Spleen (tissue), 11 donors: ENCODE results near the gene DNAH17. TPM values are rescaled to one million over a fixed set of nuclear protein-coding genes. Genes with fewer than 3 reads are reported as not detected.

Experiments
- DNase-seq: peaks from one replicate; pipeline ENCODE4 v3.0.0-alpha.2; 2020
- H3K27ac ChIP-seq, 8 donors: fragments of 200-600 bp; sonication (generic) in 7 of 8; 1 replicate in 4 of 8; 2 replicates in 4 of 8; pipeline versions ENCODE4 v1.5.0 to v1.8.0; 2016 to 2021; ENCODE audit warnings: inconsistent platforms in 4 of 8, mild to moderate bottlenecking in 4 of 8, moderate library complexity in 1 of 8
- H3K27me3 ChIP-seq, 7 donors: fragments of 200-600 bp; sonication (generic) in 6 of 7; replicated peaks in 1 of 7; 1 replicate in 4 of 7; 2 replicates in 3 of 7; pipeline versions ENCODE4 v1.5.0 to v1.8.0; 2016 to 2021; ENCODE audit warnings: inconsistent platforms in 3 of 7, mild to moderate bottlenecking in 1 of 7
- H3K36me3 ChIP-seq, 6 donors: fragments of 200-600 bp; sonication (generic) in 5 of 6; 1 replicate in 4 of 6; 2 replicates in 2 of 6; pipeline versions ENCODE4 v1.5.0 to v1.8.0; 2016 to 2021; ENCODE audit warnings: inconsistent platforms in 2 of 6
- H3K4me1 ChIP-seq, 6 donors: fragments of 200-600 bp; sonication (generic) in 5 of 6; 1 replicate in 3 of 6; 2 replicates in 3 of 6; pipeline versions ENCODE4 v1.5.0 to v1.8.0; 2016 to 2021; ENCODE audit warnings: inconsistent platforms in 3 of 6
- H3K4me3 ChIP-seq, 8 donors: fragments of 200-600 bp; sonication (generic) in 7 of 8; 1 replicate in 4 of 8; 2 replicates in 4 of 8; pipeline versions ENCODE4 v1.5.0 to v1.8.0; 2016 to 2021; ENCODE audit warnings: inconsistent platforms in 4 of 8, mild to moderate bottlenecking in 4 of 8, moderate library complexity in 2 of 8
- H3K9me3 ChIP-seq, 8 donors: fragments of 200-600 bp; sonication (generic) in 7 of 8; 1 replicate in 4 of 8; 2 replicates in 4 of 8; pipeline versions ENCODE4 v1.5.0 to v1.8.0; 2016 to 2021; ENCODE audit warnings: inconsistent platforms in 4 of 8
- CTCF ChIP-seq, 11 experiments: fragments of 200-600 bp in 7 of 11; fragments of 450-650 bp in 4 of 11; sonication (generic) in 4 of 11; IDR thresholded peaks in 8 of 11; conservative IDR thresholded peaks in 3 of 11; 1 replicate in 7 of 11; 2 replicates in 4 of 11; pipeline versions ENCODE4 v1.4.0 to v1.8.0; 2016 to 2021; ENCODE audit warnings: antibody characterized with exemption in 11 of 11, inconsistent platforms in 4 of 11, mild to moderate bottlenecking in 1 of 11
- POLR2A ChIP-seq, 3 donors: fragments of 450-650 bp; IDR thresholded peaks; one replicate each; pipeline ENCODE4 v1.5.1; 2017; ENCODE audit warnings: antibody characterized with exemption in 3 of 3, mild to moderate bottlenecking in 1 of 3
- POLR2AphosphoS5 ChIP-seq, 3 donors: sonication (generic); formaldehyde crosslinking; IDR thresholded peaks; one replicate each; pipeline ENCODE4 v1.5.1; 2017; ENCODE audit warnings: antibody characterized with exemption in 3 of 3
- WGBS, 5 donors: extraction: QIAGEN DNeasy Blood & Tissue Kit in 3 of 5; methylation state at CpG; one replicate each; pipeline versions ENCODE4 v1.1.5 to v1.1.7; 2013 to 2018; 5-methylcytosine and 5-hydroxymethylcytosine counted together
- intact Hi-C: fragments of 100-400 bp; cut with DNase I; formaldehyde crosslinking; loops from one replicate; pipeline ENCODE4 v1.15.0; 2023; ENCODE audit warnings: low total_unique reads
- polyA plus RNA-seq, 3 donors: library from polyadenylated mRNA; stranded (reverse); fragments of 200-250 nt; gene quantifications; one replicate each; pipeline ENCODE4 v1.2.1, GENCODE V29; 2013
- total RNA-seq, 7 donors: library from RNA; depleted of rRNA in 3 of 7; stranded (reverse); fragments of >200 nt in 3 of 7; fragmentation: NEBNext Ultra II Directional in 4 of 7; extraction: Animal tissue kit (Norgen Biotek cat#: 25700) in 4 of 7; gene quantifications; one replicate each; pipeline versions ENCODE4 v1.1.0 to v1.2.1, GENCODE V29; 2016 to 2021
- donor health status: healthy with polysubstance abuse.
- donor health status: DM: no; HTN: no; CAD: no; lungs with moderate emphysema.
- donor health status: DM: no; HTN: no; CAD: no.
- donor health status: Bipolar disorder and iron deficiency.
- donor health status: healthy.
- donor health status: DM: no; HTN: no; CAD: no.
- donor health status: DM: yes; HTN: yes; CAD: no.

DNAH17 gene
- total and polyA plus RNA-seq, 10 donors = 0.06 to 1.0 (median 0.72) TPM; not detected in 1

GRCh38 chr17:78433013-78433727, 144.0 kb downstream of the DNAH17 start:
- intact Hi-C loops = no loop called here
- 76 to 84% (median 78%) methylated on average over 11 to 20 of the region's 20 CpGs for WGBS, 5 donors

GRCh38 chr17:78432226-78433012, 144.8 kb downstream of the DNAH17 start:
- TF ChIP-seq POLR2AphosphoS5 (IDR thresholded peaks at IDR 0.05) (peak in 2 of 3 donors; percentile 37 to 69), POLR2A (IDR thresholded peaks at IDR 0.05) (no peak)
- peaks cover 0 to 6% (median 0%) of the 10 kb centered on the region in 6 donors for H3K4me1 ChIP-seq
- no peak for DNase-seq
- intact Hi-C loops = no loop called here
- H3K27me3 ChIP-seq = peaks cover 0 to 7% (median 0%) of the 10 kb centered on the region in 7 donors
- no peak overlapping the region for H3K4me3 ChIP-seq
- peaks cover 0 to 37% (median 26%) of the 10 kb centered on the region in 6 donors for H3K36me3 ChIP-seq
- 63 to 85% (median 72%) methylated on average over 19 to 21 of the region's 21 CpGs for WGBS, 5 donors
- no peaks in the 10 kb centered on the region for H3K9me3 ChIP-seq
- H3K27ac ChIP-seq = no peak overlapping the region

More at GRCh38 chr17:78433013-78433727, 144.0 kb downstream of the DNAH17 start:
- no peaks in the 10 kb centered on the region for H3K9me3 ChIP-seq
- H3K4me1 ChIP-seq = peaks cover 0 to 6% (median 0%) of the 10 kb centered on the region in 6 donors
- no peak for DNase-seq
- H3K4me3 ChIP-seq = no peak overlapping the region
- H3K36me3 ChIP-seq = peaks cover 0 to 29% (median 19%) of the 10 kb centered on the region in 6 donors
- no peak for TF ChIP-seq POLR2A (IDR thresholded peaks at IDR 0.05)
- peak; percentile 10 to 56 (median 23) for TF ChIP-seq POLR2AphosphoS5 (IDR thresholded peaks at IDR 0.05)
- no peak for TF ChIP-seq CTCF (IDR thresholded peaks at IDR 0.05 in 8 of 11, conservative IDR thresholded peaks at IDR 0.05 in 3 of 11)
- peaks cover 0 to 14% (median 0%) of the 10 kb centered on the region in 7 donors for H3K27me3 ChIP-seq
- H3K27ac ChIP-seq = no peak overlapping the region

- Histone ChIP-seq H3K27ac (no peak overlapping the region), H3K27me3 (no peaks in the 10 kb centered on the region), H3K36me3 (peaks cover 0 to 45% (median 34%) of the 10 kb centered on the region in 6 donors), H3K4me1 (peaks cover 0 to 6% (median 0%) of the 10 kb centered on the region in 6 donors), H3K9me3 (no peaks in the 10 kb centered on the region), H3K4me3 (no peak overlapping the region)
- no peak for TF ChIP-seq POLR2A (IDR thresholded peaks at IDR 0.05)
- peak in 2 of 3 donors; percentile 22 to 62 for TF ChIP-seq POLR2AphosphoS5 (IDR thresholded peaks at IDR 0.05)
- 83 to 95% (median 86%) methylated on average over 11 of the region's 11 CpGs for WGBS, 5 donors
- DNase-seq = no peak
- intact Hi-C loops = no loop called here
These were observed 145.6 kb downstream of the DNAH17 start for GRCh38 chr17:78431692-78431958.

- WGBS, 5 donors = 53 to 64% (median 60%) methylated on average over 19 to 20 of the region's 20 CpGs
- Histone ChIP-seq H3K9me3 (no peaks in the 10 kb centered on the region), H3K4me3 (no peak overlapping the region), H3K36me3 (peaks cover 0 to 50% (median 40%) of the 10 kb centered on the region in 6 donors), H3K27me3 (no peaks in the 10 kb centered on the region), H3K27ac (no peak overlapping the region), H3K4me1 (peaks cover 0 to 9% (median 0%) of the 10 kb centered on the region in 6 donors)
- no peak for DNase-seq
- intact Hi-C loops = no loop called here
- no peak for TF ChIP-seq POLR2A (IDR thresholded peaks at IDR 0.05)
- TF ChIP-seq POLR2AphosphoS5 (IDR thresholded peaks at IDR 0.05) = no peak
- no peak for TF ChIP-seq CTCF (IDR thresholded peaks at IDR 0.05 in 8 of 11, conservative IDR thresholded peaks at IDR 0.05 in 3 of 11)
These were observed 146.1 kb downstream of the DNAH17 start for GRCh38 chr17:78430892-78431691.
